Caki2 (cell line): Measurements from ENCODE around the gene COL6A1. TPM values are rescaled to one million over a fixed set of nuclear protein-coding genes. Genes with fewer than 3 reads are reported as not detected.

Experiments used
- DNase-seq: peaks from one replicate; pipeline ENCODE4 v3.0.0-alpha.2; 2015; ENCODE audit warnings: low read depth
- in situ Hi-C: cut with HindIII; loops from 2 replicates; pipeline ENCODE4 v1.10.0; 2016; ENCODE audit warnings: low sequenced_read_pairs, low pct_unique_long_range_greater_than_20kb, mixed read lengths
- total RNA-seq: library from RNA; depleted of rRNA; stranded (reverse); fragments of >200 nt; shearing (Covaris generic); gene quantifications from 2 replicates; pipeline ENCODE4 v1.2.3, GENCODE V29; 2014; ENCODE audit warnings: low replicate concordance; rRNA removed

COL6A1 gene
- total RNA-seq, 1 experiment from 2014 or later = 146 TPM

DNA sequence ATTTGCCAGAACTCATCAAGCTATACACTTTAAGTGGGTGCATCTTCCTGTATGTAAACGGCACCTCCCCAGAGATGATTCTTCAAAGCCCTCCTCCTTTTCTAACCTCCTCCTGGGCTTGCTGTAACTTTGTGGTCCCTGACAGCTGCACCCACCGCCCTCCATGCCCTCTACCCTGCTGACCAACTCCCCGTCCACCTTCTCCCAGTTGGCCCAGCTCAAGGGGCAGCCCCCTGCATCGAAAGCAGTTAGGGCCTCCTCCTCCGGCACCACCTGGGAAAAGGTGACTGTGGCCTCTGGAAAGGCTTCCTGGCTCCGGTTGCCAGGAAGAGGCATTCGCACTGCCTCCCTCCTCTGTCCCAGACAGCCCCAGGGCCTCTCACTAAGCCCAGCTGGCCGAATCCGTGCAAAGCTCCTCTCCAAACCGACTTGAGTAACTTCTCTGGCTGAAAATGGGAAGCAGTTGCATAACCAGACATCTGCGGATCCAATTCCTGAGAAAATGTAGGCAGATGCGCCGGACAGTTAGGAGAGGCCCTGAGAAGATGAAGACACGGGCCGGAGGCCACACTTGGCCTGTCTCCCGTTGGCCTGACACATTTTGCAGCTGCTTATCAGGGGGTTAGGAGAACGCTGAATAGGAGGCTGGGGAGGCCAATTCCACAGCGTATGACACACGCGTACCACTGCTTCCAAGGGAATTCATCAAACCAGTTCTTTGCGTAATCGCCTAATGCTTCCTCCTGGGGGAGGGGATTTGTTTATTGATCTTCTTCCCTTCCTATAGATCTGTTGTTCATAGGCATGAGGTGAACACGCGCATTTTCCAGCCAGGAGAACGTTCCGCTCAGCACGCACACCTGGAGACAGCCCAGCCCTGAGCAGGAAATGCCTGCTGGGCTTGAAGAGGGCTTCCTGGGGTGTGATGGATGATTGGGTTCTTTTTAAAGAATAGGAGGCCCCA lies 67.6 kb downstream of the COL6A1 start:
- in situ Hi-C loops = no loop called here
- no peak for DNase-seq

DNA sequence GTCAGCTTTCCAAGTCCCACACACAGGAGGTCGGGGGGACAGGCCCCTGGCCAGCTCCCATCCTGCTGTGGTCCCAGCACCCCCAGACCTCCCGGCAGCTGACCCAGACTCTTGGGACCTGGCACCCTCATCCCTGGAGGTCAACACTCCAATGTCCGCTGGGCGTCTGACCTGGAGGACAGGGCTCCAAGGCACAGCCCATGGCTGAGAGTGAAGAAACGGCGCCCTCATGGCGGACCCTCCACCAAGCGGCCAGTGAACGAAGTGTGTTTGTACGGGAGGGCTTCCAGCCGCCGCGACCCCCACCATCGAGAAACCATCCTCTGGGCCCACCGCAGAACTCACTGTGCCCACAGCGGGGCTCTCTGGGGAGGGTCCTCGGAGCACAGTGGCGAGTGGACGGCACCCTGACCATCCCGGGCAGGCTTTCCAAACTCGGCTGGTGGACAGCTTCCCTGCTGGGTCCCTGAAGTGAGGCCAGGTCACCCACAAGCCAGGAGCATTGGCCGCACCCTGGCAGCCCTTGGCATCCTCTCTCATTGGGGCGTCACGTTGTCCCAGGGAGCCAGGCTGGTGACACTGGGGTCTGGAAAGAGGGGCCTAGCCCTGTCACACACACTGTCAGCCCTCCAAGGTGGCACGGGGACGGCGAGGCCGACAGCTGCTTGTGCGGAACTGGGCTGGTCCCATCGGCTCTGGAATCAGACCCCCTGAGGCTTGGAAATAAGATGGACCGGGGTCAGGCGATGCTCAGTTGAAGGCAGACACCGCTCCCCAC lies 68.5 kb downstream of the COL6A1 start:
- in situ Hi-C loops = no loop called here
- no peak for DNase-seq

DNA sequence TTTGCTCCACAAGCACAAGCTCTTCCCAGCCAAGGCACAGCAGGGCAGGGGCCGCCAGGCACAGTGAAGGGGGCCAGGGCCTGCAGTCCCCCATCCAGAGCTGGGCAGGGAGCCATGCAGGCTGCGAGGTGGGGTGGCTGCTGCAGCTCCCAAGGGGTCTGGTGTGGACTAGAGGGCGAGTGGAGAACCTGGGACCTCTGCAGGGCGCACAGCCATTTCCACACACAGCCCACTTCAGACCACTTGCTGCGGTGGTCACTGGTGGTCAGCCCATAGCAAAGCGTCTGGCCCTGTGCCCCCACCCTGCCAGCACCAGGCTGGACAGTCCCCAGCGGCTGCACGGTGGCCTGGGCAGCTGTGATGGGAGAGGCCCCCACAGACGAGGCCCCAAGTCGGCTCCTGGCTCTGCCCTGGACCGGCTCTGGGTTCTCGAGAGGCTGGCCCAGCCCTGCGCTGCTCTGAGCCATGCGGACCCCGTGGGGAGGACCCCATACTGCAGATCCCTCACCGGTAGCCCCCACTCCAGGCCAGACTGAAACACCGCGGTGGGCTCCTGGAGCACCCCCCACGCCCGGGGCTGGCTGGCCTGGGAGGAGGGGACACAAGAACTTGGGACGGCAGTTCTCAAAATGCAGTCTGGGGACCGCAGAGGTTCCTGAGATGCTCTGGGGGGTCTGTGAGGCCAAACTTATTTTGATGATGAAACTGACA lies 69.3 kb downstream of the COL6A1 start:
- no peak for DNase-seq
- in situ Hi-C loops = no loop called here

DNA sequence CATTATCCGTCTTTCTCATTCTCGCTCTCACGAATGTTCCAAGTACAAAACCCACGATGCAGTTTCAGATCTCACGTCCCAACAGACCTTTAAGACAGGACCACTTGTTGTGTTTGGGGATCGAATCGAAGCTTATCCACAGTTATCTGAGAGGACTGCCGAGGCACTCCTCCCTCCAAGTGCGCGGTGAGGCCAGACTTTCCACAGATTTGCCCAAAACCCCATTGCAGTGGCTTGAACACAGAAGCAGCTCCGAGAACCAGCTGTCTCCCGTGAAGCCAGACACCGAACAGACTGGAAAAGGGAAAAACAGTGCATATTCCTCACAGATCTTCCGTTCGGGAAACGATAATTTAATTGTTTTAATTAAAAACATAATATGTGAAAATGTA lies 69.8 kb downstream of the COL6A1 start:
- in situ Hi-C loops = no loop called here
- no peak for DNase-seq

DNA sequence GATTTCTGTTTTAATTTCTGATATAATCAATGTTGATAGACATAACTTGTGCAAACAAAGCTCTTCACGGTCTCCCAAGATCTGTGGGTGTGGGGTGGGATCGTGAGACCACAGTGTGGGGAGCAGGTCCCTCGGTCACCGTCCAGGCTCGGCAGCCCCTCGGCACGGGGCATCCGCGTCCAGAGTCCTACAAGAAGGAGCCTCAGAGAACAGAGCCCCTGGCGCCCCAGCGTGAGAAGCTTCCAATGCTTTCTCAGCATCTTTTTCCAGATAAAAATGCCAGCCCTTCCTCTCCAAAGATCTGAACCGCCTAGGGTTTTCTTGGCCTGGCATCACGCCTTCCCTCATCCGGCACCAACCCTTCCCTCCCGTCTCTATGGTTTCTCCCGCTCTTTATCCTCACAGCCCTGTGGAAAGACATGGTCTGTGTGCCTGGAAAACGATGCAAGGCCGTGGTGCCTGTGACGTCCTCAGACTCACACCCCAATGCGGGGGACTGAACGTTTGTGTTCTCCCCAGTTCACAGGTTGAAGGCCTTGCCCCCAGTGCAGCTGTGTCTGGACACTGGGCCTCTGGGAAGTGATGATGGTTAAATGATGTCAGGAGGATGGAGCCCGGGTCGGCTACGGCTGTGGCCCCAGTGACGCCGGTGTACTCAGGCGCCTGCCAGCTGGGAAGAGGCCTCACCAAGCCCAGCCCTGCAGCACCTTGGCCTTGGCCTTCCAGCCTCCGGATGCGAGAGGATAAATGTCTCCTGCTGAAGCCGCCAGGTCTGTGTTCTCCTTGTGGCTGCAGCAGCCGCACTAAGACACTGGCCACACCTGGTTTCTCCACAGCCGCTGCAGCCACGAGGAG lies 70.5 kb downstream of the COL6A1 start:
- no peak for DNase-seq
- in situ Hi-C loops = no loop called here

DNA sequence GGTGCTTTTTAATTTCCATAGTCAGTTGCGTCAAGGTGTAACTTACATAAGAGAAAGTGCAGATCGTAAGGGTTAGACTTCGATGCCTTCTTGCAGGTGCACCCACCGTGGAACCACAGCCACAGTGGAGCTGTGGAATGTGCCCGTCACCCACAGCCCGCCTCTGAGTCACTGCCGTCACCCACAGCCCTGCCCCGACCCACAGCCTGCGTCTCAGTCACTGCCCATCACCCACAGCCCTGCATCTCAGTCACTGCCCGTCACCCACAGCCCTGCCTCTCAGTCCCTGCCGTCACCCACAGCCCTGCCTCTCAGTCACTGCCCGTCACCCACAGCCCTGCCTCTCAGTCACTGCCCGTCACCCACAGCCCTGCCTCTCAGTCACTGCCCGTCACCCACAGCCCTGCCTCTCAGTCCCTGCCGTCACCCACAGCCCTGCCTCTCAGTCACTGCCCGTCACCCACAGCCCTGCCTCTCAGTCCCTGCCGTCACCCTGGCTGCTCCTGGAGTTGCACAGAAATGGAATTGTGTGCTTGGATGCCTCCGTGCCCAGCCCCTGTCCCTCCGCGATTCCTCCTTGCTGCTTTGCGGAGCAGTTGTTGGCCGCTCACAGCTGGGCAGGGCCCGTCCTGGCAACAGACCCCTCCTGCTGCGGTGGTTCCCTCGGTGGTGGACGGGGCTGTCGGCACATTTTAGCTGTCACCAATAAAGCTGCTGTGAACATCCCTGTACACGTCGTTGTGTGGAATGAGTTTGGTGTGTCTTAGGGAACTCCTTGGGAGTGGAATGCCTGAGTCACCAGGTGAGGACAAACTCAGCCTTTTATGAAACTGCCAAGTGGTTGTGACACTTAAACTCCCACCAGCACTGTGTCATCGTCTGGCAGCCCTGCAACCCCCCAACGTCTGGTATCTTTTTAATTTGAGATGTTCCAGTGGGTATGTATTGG lies 71.4 kb downstream of the COL6A1 start:
- peak; percentile 42 for DNase-seq
- in situ Hi-C loops = no loop called here

DNA sequence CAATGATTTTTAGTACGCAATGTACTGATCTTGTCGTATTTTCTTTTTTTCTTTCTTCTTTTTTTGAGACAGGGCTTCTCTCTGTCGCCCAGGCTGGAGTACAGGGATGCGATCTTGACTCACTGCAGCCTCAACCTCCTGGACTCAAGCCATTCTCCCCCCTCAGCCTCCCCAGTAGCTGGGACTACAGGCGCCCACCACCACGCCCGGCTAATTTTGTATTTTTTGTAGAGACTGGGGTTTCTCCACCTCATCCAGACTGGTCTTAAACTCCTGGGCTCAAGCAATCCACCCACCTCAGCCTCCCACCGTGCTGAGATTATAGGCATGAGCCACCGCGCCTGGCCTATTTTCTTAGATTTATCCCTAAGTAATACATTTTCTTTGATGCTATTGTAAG lies 72.5 kb downstream of the COL6A1 start:
- in situ Hi-C loops = no loop called here
- DNase-seq = no peak

DNA sequence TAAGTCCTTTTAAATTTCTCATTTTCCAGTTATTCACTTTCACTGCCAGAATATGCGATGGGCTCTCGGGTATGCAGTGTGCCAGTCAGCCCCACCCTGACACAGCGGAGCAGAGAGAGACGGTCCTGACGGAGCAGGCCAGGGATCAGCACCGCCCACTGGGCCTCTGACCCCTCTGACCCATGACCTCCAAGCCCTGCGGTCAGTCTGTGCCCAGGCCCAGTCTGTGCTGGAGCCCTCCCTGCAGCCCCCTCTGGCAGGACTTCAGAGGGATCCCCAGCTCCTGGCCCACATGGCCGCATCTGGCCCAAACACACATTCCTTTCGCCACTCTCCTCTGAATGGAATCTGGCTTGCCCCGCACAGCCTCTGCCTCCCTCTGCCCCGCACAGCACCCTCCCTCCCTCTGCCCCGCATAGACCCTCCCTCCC lies 72.9 kb downstream of the COL6A1 start:
- DNase-seq = no peak
- in situ Hi-C loops = no loop called here

Other genes with a start within 250 kb of the COL6A1 start
- 97.9 and 120 TPM in 2 replicates for gene COL6A2, start 116.3 kb downstream of the COL6A1 start, total RNA-seq
- 0.14 TPM in 1 of 2 replicates, not detected in the other for gene FTCD, start 173.8 kb downstream of the COL6A1 start, total RNA-seq
- 3.8 and 5.4 TPM in 2 replicates for gene SPATC1L, start 202.7 kb downstream of the COL6A1 start, total RNA-seq
- gene LSS, start 247.0 kb downstream of the COL6A1 start, total RNA-seq = 16.7 and 18.8 TPM in 2 replicates